Vagina (tissue), 2 donors: Measurements from ENCODE around the gene RIIAD1.

Experiments used
- POLR2A ChIP-seq, 2 donors: fragments of 450-650 bp; IDR thresholded peaks; one replicate each; pipeline ENCODE4 v1.6.1; 2017; ENCODE audit warnings: antibody characterized with exemption in 2 of 2, mild to moderate bottlenecking in 2 of 2, moderate library complexity in 2 of 2
- POLR2AphosphoS5 ChIP-seq, 2 donors: sonication (generic); formaldehyde crosslinking; IDR thresholded peaks; one replicate each; pipeline ENCODE4 v1.9.0; 2017; ENCODE audit warnings: antibody characterized with exemption in 2 of 2, mild to moderate bottlenecking in 2 of 2, low read depth in 1 of 2; ENCODE audit not compliant: insufficient read depth in 1 of 2
- TF ChIP-seq, protein P1 (sequence below), 3 experiments: fragments of 450-650 bp in 2 of 3; fragments of 200-600 bp in 1 of 3; sonication (generic) in 1 of 3; IDR thresholded peaks; one replicate each; pipeline ENCODE4 v1.5.1; 2017 to 2019; ENCODE audit warnings: antibody characterized with exemption in 3 of 3, mild to moderate bottlenecking in 2 of 3, moderate library complexity in 2 of 3

DNA sequence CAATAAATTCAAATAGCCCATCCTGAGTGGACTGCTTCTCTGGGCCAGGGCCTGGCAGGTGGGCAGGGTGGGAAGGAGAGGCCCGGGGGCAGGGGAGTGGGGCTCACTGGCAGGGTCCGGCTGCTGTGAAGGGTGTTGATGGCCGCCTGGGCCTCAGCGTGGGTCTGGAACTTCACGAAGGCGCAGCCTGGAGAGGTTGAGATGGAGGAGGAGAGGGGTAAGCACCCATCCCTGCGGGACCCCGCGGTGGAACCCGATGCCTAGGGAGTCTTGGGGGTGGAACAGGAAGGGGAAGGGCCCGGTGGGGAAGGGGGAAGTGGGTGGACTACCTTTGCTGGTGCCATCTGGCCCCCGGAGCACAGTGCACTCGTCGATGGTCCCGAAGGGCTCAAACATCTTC is 12.4 kb upstream of the RIIAD1 start:
- TF ChIP-seq POLR2A (IDR thresholded peaks at IDR 0.05) (no peak), POLR2AphosphoS5 (IDR thresholded peaks at IDR 0.05; ENCODE audit: insufficient read depth in 1 of 2, low read depth in 1 of 2) (no peak)
- TF ChIP-seq, protein P1, sequence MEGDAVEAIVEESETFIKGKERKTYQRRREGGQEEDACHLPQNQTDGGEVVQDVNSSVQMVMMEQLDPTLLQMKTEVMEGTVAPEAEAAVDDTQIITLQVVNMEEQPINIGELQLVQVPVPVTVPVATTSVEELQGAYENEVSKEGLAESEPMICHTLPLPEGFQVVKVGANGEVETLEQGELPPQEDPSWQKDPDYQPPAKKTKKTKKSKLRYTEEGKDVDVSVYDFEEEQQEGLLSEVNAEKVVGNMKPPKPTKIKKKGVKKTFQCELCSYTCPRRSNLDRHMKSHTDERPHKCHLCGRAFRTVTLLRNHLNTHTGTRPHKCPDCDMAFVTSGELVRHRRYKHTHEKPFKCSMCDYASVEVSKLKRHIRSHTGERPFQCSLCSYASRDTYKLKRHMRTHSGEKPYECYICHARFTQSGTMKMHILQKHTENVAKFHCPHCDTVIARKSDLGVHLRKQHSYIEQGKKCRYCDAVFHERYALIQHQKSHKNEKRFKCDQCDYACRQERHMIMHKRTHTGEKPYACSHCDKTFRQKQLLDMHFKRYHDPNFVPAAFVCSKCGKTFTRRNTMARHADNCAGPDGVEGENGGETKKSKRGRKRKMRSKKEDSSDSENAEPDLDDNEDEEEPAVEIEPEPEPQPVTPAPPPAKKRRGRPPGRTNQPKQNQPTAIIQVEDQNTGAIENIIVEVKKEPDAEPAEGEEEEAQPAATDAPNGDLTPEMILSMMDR (IDR thresholded peaks at IDR 0.05): no peak
